Measurements from ENCODE around the gene ESR1.

The ESR1 gene

DNA sequence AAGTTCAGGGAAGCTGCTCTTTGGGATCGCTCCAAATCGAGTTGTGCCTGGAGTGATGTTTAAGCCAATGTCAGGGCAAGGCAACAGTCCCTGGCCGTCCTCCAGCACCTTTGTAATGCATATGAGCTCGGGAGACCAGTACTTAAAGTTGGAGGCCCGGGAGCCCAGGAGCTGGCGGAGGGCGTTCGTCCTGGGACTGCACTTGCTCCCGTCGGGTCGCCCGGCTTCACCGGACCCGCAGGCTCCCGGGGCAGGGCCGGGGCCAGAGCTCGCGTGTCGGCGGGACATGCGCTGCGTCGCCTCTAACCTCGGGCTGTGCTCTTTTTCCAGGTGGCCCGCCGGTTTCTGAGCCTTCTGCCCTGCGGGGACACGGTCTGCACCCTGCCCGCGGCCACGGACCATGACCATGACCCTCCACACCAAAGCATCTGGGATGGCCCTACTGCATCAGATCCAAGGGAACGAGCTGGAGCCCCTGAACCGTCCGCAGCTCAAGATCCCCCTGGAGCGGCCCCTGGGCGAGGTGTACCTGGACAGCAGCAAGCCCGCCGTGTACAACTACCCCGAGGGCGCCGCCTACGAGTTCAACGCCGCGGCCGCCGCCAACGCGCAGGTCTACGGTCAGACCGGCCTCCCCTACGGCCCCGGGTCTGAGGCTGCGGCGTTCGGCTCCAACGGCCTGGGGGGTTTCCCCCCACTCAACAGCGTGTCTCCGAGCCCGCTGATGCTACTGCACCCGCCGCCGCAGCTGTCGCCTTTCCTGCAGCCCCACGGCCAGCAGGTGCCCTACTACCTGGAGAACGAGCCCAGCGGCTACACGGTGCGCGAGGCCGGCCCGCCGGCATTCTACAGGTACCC lies at the start of gene ESR1:
Gene ESR1 (plus strand): TSS at position 170 of the 858 bp plus-strand sequence. CDS start 231 bp downstream, at position 401.
- DNase-seq: no peak

GRCh38 chr6:151760486-151760885 lies 47.0 kb upstream of the ESR1 start:
- no peak for DNase-seq

GRCh38 chr6:151761851-151762250 lies 45.6 kb upstream of the ESR1 start:
- no peak for DNase-seq

- no peak for DNase-seq
Observed at GRCh38 chr6:151762817-151763216, 44.7 kb upstream of the ESR1 start.

- peak; percentile 27 for DNase-seq
Observed at GRCh38 chr6:151763303-151763702, 44.2 kb upstream of the ESR1 start.

GRCh38 chr6:151763938-151764680 lies 43.4 kb upstream of the ESR1 start:
- peak; percentile 55 for DNase-seq

DNA sequence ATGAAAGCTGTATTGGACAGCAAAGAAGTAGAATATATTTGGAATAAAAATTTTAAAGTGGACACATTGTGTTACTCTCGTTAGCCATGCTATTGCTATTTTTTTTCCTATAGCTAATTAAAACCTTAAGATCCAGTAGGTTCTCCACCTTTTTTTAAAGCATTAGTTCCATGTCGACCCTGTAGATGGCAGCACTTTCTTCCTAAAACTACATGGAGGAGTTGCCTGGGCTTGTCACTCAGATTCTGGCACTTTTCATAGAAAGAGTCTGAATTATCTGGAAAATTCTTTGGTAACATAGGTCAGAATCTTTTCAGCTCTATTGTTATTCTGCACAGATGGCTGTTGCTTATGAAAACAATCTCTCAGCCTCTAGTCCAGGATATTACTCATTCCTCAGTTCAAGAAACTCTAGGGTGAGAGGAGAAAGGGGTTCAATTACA lies 42.0 kb upstream of the ESR1 start:
- no peak for DNase-seq

DNA sequence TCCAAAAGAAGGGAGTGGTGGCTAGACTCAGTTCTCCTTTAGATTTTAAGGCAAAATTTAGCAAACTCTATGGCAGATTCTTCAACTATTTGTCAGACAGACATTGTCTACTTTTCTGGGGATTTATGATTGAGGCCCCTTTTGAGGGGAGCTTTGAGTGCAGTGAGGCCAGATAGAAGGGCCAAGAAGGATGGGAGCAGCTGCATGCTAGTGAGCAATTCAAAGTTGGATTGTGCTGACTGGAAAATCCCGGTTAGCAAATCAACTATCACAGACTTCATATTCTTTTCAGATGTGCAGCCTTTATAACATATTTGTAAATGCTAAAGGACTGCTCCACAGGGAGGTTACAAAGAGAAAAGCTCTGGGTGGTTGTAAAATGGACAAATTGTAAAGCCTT lies 35.0 kb upstream of the ESR1 start:
- no peak for DNase-seq

GRCh38 chr6:151773382-151773781 lies 34.1 kb upstream of the ESR1 start:
- DNase-seq: no peak

- DNase-seq: no peak
Observed at GRCh38 chr6:151782560-151782959, 24.9 kb upstream of the ESR1 start.

GRCh38 chr6:151783692-151784091 lies 23.8 kb upstream of the ESR1 start:
- no peak for DNase-seq

- DNase-seq: no peak
Observed at GRCh38 chr6:151784441-151785214, 22.9 kb upstream of the ESR1 start.

GRCh38 chr6:151796842-151797530 lies 10.5 kb upstream of the ESR1 start:
- no peak for DNase-seq

- no peak for DNase-seq
Observed at GRCh38 chr6:151803743-151804142, 3.7 kb upstream of the ESR1 start.

- DNase-seq: no peak
Observed at GRCh38 chr6:151804585-151805285, 2.7 kb upstream of the ESR1 start.

GRCh38 chr6:151805286-151805840 lies 2.1 kb upstream of the ESR1 start:
- no peak for DNase-seq

DNA sequence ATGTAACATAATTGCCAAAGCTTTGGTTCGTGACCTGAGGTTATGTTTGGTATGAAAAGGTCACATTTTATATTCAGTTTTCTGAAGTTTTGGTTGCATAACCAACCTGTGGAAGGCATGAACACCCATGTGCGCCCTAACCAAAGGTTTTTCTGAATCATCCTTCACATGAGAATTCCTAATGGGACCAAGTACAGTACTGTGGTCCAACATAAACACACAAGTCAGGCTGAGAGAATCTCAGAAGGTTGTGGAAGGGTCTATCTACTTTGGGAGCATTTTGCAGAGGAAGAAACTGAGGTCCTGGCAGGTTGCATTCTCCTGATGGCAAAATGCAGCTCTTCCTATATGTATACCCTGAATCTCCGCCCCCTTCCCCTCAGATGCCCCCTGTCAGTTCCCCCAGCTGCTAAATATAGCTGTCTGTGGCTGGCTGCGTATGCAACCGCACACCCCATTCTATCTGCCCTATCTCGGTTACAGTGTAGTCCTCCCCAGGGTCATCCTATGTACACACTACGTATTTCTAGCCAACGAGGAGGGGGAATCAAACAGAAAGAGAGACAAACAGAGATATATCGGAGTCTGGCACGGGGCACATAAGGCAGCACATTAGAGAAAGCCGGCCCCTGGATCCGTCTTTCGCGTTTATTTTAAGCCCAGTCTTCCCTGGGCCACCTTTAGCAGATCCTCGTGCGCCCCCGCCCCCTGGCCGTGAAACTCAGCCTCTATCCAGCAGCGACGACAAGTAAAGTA lies 547 bp upstream of the ESR1 start:
- no peak for DNase-seq

DNA sequence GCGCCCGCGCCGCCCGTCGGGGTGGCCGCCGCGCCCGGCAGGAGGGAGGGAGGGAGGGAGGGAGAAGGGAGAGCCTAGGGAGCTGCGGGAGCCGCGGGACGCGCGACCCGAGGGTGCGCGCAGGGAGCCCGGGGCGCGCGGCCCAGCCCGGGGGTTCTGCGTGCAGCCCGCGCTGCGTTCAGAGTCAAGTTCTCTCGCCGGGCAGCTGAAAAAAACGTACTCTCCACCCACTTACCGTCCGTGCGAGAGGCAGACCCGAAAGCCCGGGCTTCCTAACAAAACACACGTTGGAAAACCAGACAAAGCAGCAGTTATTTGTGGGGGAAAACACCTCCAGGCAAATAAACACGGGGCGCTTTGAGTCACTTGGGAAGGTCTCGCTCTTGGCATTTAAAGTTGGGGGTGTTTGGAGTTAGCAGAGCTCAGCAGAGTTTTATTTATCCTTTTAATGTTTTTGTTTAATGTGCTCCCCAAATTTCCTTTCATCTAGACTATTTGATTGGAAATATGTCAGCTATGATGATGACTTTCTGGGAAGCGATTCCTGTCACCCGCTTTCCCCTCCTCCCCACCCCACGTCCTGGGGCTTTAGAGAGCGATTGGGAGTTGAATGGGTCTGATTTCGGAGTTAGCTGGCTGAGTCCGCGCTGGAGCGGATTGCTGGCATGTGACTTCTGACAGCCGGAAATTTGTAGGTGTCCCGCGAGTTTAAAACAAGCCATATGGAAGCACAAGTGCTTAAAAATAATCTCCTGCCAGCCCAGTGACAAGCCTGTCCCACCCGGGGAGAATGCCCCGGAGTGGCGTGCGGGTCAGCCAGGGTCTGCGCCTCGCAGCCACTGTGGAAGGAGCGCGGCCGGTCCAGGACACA lies 1.1 kb downstream of the ESR1 start:
- no peak for DNase-seq

GRCh38 chr6:151811081-151811480 lies 3.6 kb downstream of the ESR1 start:
- DNase-seq: no peak

DNA sequence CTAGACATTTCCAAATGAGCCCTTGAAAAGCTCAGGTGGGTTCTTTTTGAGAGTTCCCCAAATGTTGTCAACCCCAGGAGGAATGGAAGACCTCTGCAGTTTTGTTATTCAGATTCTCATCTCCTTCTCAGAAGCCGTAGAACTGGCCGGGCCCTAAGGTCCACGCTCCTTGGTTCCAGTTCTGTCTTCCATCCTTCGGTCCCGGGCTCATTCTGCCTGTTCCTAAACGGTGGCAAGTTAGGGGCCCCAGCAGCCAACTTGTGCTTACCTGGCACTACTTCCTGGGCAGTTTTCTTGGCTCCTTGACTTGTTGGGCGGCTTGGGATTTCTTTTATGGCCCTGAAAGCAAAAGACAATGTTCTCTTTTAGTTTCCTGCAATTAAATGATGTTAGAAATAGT lies 6.4 kb downstream of the ESR1 start:
- no peak for DNase-seq

Measured in 8988T (cell line).